ENCODE data around the gene LARP1B. TPM values are rescaled to one million over a fixed set of nuclear protein-coding genes. Genes with fewer than 3 reads are reported as not detected.

Gene LARP1B
- total RNA-seq, 1 donor from 2014 or later: 13.2 TPM

Other genes with a start within 250 kb of the LARP1B start
- 2.0 TPM for gene PLK4, start 180.4 kb upstream of the LARP1B start, total RNA-seq
- 20.9 TPM for gene MFSD8, start 96.1 kb upstream of the LARP1B start, total RNA-seq
- 12.6 TPM for gene ABHD18, start 95.9 kb upstream of the LARP1B start, total RNA-seq
- gene PGRMC2, start 226.5 kb downstream of the LARP1B start, total RNA-seq: 55.5 TPM